ENCODE measurements around the gene ACOT11.

Gene ACOT11

DNA sequence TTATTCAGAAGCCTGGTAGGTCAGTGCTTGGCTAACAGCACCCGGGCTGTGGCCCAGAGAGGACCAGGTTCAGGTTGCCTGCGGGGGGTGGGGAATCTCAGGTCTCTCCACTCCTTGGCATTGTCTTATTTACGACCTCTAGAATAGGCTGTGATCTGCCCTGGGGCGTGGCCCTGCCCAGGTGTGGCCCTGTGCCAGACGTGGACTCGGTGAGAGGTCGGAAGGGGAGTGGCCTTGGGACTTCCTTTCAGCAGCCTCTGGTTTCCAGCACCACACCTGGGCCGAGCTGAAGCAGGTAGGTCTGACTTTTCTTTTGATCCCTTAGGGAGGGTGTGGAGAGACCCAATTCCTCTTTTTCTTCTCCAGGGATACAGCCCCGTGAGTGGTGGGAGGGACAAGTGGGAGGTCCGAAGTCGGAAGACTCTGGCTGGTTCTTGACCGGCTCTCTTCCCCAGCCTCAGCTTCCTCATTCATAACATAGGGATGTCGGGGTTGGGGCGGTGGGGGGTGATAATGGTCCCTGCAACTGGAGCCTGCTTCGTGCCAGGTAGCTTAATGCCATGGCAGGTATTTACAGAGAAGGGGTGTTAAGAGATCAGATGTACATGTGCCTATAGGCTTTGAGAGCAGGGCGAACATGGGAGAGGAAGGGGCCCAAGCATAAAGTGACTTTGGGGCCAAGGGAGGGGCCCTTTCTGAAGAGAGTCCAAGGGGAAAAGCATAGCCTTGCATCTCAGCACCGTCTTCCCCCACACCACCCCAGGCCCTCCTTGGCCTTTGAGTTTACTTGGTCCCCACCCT lies 16.5 kb downstream of the ACOT11 start:
- no peak for DNase-seq (ENCODE audit: low spot score)

DNA sequence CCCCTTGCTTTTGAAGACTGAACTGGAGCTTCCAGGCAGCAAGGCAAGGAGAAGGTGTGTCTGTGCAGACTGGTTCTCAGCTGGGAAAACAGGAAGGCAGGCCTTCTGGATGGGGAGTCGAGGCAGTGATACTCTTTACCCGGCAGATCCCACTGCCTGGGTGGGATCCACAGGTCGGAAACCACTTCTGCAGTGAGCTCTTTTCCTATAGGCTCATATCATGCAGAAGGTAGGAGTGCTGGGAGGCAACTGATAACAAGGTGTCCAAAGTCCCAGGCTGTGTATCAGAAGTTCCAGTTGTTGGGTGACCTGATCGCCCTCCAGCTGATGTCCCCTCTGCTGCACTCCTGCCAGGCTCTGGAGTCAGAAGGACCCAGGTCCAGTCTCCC lies 17.1 kb downstream of the ACOT11 start:
- DNase-seq (ENCODE audit: low spot score), result no peak

DNA sequence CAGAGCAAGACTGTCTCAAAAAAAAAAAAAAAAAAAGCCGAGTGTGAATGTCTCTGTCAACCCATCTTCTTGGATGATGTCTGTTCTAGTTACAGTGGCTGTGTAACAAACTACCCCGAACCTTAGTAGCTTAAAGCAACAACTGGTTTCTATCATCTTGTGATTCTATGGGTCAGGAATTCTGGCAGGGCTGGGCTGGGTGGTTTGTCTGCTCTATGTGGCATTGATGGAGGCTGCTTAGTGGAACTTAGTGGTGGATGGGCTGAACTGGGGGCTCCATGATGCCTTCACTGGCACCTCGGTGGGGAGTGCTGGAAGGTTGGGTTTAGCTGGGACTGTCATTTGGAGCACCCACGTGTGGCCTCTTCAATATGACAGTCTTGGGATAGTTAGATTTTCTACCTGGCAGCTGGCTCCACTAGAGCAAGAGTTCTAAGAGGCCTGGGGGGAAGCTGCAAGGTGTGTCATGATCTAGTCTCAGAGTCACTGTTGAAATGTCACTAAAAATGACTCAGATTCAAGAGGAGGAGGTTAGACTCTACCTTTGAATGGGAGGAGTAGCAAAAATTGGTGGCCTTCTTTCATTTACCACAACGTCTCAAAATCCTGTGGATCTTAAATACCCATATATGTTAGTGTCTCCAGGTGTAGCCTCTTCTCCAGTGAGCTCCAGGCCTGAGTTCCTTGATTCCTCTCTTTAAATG lies 18.6 kb downstream of the ACOT11 start:
- DNase-seq (ENCODE audit: low spot score), result no peak

- DNase-seq (ENCODE audit: low spot score), result no peak
These were observed 19.9 kb downstream of the ACOT11 start for GRCh38 chr1:54567961-54568360.

GRCh38 chr1:54569339-54569738 lies 21.3 kb downstream of the ACOT11 start:
- DNase-seq (ENCODE audit: low spot score), result no peak

GRCh38 chr1:54570161-54570560 lies 22.1 kb downstream of the ACOT11 start:
- no peak for DNase-seq (ENCODE audit: low spot score)

DNA sequence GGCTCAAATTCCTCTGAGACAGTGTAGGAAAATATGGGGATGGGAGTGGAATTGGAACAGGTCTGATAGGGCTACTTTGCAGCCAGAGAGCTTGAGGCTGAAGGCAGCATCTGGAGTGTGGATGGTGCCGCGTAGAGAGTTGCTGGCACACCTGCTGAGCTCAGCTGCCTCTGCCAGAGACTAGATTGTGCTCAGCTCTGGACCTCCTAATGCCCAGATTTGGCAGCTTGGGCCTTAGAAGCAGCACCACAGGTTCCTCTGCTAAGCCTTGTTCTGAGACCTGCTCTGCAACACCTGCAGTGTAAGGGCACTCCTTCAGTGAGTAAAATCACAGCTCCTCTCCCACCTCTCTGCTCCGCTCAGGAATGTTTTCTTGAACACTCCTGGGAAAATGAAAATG lies 23.3 kb downstream of the ACOT11 start:
- DNase-seq (ENCODE audit: low spot score), result no peak

- DNase-seq (ENCODE audit: low spot score), result no peak
These were observed 23.9 kb downstream of the ACOT11 start for GRCh38 chr1:54571803-54572541.

DNA sequence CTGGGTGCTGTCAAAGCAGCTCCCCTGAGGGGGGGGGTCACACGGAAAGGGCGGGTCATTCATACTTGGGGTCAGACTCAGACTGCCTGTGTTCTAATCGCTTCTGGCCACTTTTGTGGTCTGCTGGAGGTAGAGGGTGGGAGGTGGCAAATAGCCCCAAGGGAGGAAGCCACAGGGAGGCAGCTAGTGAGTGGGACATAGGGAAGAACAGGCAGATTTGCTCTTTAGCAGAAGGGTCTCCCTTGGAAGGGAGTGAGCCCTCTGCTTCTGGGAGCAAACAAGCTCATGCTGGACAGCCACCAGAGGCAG lies 24.5 kb downstream of the ACOT11 start:
- DNase-seq (ENCODE audit: low spot score), result no peak

DNA sequence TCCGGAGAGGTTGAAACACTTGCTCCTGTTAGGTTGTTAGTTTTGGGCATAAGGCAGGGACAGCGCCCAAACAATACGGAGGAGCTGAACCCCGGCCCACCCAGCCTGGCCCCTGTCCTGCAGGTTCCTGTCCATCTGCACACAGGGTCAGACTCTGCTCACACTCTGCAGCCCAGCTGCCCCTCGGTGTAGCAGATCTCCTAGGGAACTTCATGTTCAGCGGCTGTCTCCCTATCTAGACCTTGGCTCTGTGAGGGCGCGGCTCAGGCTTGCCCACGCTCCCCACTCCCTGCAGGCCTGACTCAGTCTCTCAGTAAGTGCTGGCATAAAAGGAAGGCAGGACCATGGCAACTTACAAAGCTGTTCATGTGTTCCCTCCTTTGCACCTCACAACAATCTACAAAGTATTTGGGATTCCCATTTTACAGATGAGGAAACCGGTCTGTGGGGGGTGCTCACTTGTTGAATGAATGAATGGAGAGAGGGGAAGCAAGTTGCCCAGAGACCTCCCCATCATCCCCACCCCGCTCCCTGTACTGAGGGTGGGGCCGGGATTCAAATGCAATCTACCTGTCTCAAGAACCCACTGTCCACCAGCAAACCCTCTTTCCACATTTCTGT lies 26.2 kb downstream of the ACOT11 start:
- DNase-seq (ENCODE audit: low spot score), result no peak

GRCh38 chr1:54575161-54575560 lies 27.1 kb downstream of the ACOT11 start:
- no peak for DNase-seq (ENCODE audit: low spot score)

DNA sequence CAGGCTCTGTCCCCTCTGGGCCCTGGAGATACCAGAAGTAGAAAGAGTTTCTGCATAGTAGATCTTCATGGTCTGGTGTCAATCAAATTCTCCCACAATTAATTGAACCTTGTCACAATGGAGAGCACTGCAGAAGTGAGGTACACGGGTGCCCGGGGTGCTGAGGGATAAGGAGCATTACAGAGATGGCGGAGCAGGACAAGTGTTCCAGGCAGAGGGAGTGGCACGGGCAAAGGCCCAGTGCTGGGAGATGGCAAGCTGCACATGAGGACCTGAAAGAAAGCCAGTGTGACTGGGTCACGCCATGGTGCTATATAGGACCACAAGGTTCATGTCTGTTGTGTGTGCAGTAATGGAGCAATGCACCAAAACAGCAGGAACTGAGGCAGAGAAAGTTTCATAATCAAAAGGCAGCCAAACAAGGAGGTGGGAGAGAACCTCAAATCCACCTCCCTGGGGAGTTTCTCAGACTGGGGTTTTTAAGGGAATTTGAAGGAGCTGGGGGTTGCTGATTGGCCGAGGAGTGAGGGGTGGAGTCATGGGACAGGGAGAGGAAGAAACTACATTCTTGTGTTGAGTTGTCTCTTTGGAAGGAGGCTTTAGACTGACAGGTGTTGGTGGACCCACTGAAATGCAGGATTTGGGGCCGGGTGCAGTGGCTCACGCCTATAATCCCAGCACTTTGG lies 27.7 kb downstream of the ACOT11 start:
- no peak for DNase-seq (ENCODE audit: low spot score)

- no peak for DNase-seq (ENCODE audit: low spot score)
These were observed 29.6 kb downstream of the ACOT11 start for GRCh38 chr1:54577612-54578011.

DNA sequence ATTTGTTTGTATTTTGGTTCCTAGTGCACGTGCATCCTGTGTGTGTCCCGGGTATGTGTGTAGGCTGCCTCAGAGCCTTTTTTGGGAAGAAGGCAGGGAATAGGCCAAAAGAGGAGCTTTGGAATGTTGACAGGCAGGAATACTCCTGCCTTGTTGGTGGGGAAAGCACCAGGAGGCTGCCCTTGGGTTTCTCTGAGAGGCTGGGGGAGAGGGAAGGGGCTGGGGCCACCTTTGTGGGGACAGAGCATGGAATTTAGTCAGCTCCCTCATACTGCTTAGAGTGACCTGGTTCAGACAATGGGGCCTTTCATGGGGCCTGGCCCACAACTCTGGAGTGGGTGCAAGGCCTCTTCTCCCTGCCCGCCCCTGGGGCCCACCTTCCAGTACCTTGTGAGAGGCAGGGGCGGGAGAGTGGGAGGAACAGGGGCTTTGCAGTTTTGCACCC lies 31.3 kb downstream of the ACOT11 start:
- DNase-seq (ENCODE audit: low spot score), result no peak

GRCh38 chr1:54580856-54581550 lies 33.0 kb downstream of the ACOT11 start:
- DNase-seq (ENCODE audit: low spot score), result no peak

DNA sequence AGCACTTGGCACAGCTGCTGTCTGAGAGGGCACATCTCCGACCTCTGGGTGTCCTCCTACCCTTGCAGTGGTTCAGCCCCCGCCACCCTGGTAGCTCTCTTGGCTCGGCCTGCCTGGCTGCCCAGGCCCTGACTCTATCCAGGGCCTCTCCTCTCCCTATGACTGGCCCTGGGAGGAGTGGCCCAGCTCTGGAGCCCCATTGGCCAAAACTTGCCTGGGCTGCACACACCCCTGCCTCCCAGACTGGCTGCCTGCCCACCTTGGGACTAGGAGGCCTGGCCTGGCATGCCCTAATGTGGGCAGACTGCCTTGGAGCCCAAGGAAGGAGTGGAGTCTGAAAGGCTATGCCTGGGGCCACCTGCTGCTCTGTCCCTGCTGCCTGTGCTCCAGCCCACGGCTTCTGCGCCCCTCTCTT lies 33.6 kb downstream of the ACOT11 start:
- no peak for DNase-seq (ENCODE audit: low spot score)

DNA sequence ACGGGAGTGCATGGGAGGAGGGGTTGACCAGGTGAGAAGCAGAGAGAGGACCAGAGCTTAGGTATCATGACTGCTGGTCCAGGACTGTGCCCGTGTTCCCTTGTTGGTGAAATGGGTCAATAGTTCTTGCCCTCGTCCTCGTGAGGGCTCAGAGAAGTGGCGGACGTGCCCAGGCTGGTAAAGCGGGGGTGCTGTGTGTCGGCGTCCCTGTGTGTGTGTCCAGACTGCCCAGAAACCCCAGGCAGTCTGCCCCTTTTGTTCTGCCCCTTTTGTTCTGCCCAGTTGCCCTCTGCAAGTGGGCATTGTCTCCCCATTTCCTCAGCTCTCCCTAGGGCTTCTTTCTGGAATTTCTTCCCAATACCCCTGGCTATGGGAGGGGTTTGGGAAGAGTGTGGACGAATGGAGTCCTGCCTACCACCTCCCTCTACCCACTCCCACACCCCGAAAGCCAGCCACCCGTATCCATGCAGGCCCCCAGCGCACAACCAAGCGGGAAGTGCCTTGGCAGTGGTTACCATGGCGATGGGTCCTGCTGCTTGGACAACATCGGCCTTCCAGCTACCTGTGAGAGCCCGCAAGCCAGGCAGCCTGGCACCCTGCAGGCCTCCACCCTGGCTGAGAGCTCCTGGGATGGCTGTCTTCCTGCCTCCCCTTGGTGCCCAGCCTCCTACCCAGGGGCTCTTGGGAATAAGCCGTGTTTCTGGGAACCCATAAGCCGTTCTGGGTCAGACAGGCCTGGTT lies 34.7 kb downstream of the ACOT11 start:
- no peak for DNase-seq (ENCODE audit: low spot score)

- no peak for DNase-seq (ENCODE audit: low spot score)
These were observed 35.3 kb downstream of the ACOT11 start for GRCh38 chr1:54583307-54583686.

GRCh38 chr1:54583871-54584270 lies 35.8 kb downstream of the ACOT11 start:
- no peak for DNase-seq (ENCODE audit: low spot score)

GRCh38 chr1:54584575-54584974 lies 36.5 kb downstream of the ACOT11 start:
- no peak for DNase-seq (ENCODE audit: low spot score)

All from germinal center (tissue), 1 donor.